Measurements from ENCODE around the gene TMA16. TPM values are rescaled to one million over a fixed set of nuclear protein-coding genes. Genes with fewer than 3 reads are reported as not detected.

The TMA16 gene
- total and polyA plus RNA-seq, 2 of the 8 experiments (the other 6 are each of a cell fraction or from before 2014, with no cell fraction given): 8.0 to 64.2 TPM

DNA sequence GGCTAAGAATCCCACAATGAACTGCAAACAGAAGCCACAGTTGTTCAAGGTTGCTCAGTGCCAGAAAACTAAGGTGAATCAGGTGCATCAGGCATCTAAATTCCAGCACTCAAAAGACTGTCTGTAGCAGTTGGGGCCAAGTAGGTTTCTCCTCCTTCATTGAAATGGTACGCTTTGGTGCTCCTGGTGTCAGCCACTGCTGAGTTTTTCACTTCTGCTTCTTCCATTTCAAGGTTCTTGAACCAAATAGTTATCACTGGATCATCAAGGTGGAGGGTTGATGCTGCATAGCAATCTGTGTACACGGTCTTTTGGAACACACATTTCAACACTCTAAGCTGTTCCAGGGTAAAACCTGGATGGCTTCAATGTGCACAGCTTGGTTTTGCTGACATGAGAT lies 74.4 kb downstream of the TMA16 start:
- H3K18ac ChIP-seq (ENCODE audit: extremely low read depth, low read length): no peak overlapping the region
- no peak overlapping the region for H3K14ac ChIP-seq (ENCODE audit: insufficient read length)
- no peak overlapping the region for H3K4ac ChIP-seq (replicated peaks; ENCODE audit: insufficient read length, low read depth, low read length)
- H4K5ac ChIP-seq (ENCODE audit: insufficient read length, low read depth, low read length): no peak overlapping the region
- no peak overlapping the region for H4K8ac ChIP-seq (ENCODE audit: extremely low read depth, insufficient read depth, low read length)
- FAIRE-seq: no peak
- peaks cover 0 to 5% (median 4%) of the 10 kb centered on the region in 4 experiments; a peak in 4 of 7 replicates for H3K4me1 ChIP-seq (replicated peaks in 1 of 4; ENCODE audit: control insufficient read depth in 3 of 4, insufficient read depth in 4 of 4, low read length in 3 of 4)
- ChIA-PET POLR2A (ENCODE audit: partially characterized antibody) (no interaction called here), CTCF (ENCODE audit: partially characterized antibody) (interaction anchor here (0.8 to 7.1 kb wide), 6 partner anchors 13 to 523 kb away, joined by 3 to 39 read pairs (median 4); no protein-coding TSS in a partner anchor)
- H3K27ac ChIP-seq (ENCODE audit: low read depth, low read length): no peak overlapping the region
- H3K27me3 ChIP-seq (replicated peaks in 1 of 4; ENCODE audit: control insufficient read depth in 3 of 4, extremely low read depth in 1 of 4, insufficient read depth in 3 of 4, low read length in 3 of 4): no peaks in the 10 kb centered on the region
- H2BK12ac ChIP-seq (ENCODE audit: low read depth, low read length): no peak overlapping the region
- no peaks in the 10 kb centered on the region; a peak in 1 of 8 replicates for H3K36me3 ChIP-seq (ENCODE audit: control insufficient read depth in 2 of 4, insufficient read depth in 4 of 4, low read length in 3 of 4)
- no peaks in the 10 kb centered on the region for H4K20me1 ChIP-seq (replicated peaks in 1 of 2; ENCODE audit: control insufficient read depth in 1 of 2, insufficient read depth in 2 of 2, low read length in 2 of 2)
- no peaks in the 10 kb centered on the region for H3K79me2 ChIP-seq (ENCODE audit: control insufficient read depth in 1 of 2, insufficient read depth in 2 of 2, low read length in 2 of 2)
- no peak overlapping the region for H2BK20ac ChIP-seq (ENCODE audit: low read length)
- no peak overlapping the region for H2AFZ ChIP-seq (ENCODE audit: low read length)
- H3K23ac ChIP-seq (ENCODE audit: insufficient read length): no peak overlapping the region
- H3K4me3 ChIP-seq (ENCODE audit: extremely low read depth in 1 of 4, insufficient read depth in 2 of 4, low read depth in 3 of 4, low read length in 4 of 4): no peak overlapping the region
- H3K23me2 ChIP-seq (ENCODE audit: low read depth, low read length): no peaks in the 10 kb centered on the region
- no peak overlapping the region for H3K4me2 ChIP-seq (ENCODE audit: insufficient read depth in 1 of 2, low read depth in 2 of 2, low read length in 2 of 2)
- H2BK120ac ChIP-seq (replicated peaks; ENCODE audit: low read depth, low read length): no peak overlapping the region
- no peak overlapping the region for H3K9ac ChIP-seq (replicated peaks in 1 of 4; ENCODE audit: extremely low read depth in 1 of 4, low read depth in 3 of 4, low read length in 3 of 4)
- no peak for DNase-seq (ENCODE audit: low read depth in 1 of 2, low spot score in 2 of 2)
- H3K79me1 ChIP-seq (ENCODE audit: low read depth, low read length): no peaks in the 10 kb centered on the region
- H3K9me3 ChIP-seq (ENCODE audit: insufficient read depth in 2 of 2, low read depth in 1 of 2, low read length in 1 of 2): no peaks in the 10 kb centered on the region
- H3K56ac ChIP-seq (replicated peaks; ENCODE audit: insufficient read length, low read depth, low read length): no peak overlapping the region
- 100% methylated on average over 2 of the region's 2 CpGs; no CpG with 5 or more reads in 1 of the 2 experiments for WGBS, 2 experiments (ENCODE audit: extremely low coverage in 1 of 2, insufficient coverage in 1 of 2, insufficient read length in 1 of 2, insufficient replicate concordance in 2 of 2, low coverage in 1 of 2, low lambda C conversion rate in 2 of 2, missing lambda C conversion rate in 1 of 2)
- no peak overlapping the region for H2AK5ac ChIP-seq (ENCODE audit: low read depth, low read length)
- no peak overlapping the region for H4K91ac ChIP-seq (replicated peaks; ENCODE audit: insufficient read length, low read length)
- no peak overlapping the region for H2BK5ac ChIP-seq (ENCODE audit: low read depth, low read length)
- no peak overlapping the region for H2BK15ac ChIP-seq (ENCODE audit: low read length)
- TF ChIP-seq NRF1 (IDR thresholded peaks at IDR 0.05; ENCODE audit: low read depth, low read length): no peak
- TF ChIP-seq CEBPB (IDR thresholded peaks at IDR 0.05; ENCODE audit: low read depth, low read length): no peak
- TF ChIP-seq MAX (IDR thresholded peaks at IDR 0.05): no peak
- no peak for TF ChIP-seq MAFK (IDR thresholded peaks at IDR 0.05; ENCODE audit: low read depth, low read length)
- TF ChIP-seq, protein P1, sequence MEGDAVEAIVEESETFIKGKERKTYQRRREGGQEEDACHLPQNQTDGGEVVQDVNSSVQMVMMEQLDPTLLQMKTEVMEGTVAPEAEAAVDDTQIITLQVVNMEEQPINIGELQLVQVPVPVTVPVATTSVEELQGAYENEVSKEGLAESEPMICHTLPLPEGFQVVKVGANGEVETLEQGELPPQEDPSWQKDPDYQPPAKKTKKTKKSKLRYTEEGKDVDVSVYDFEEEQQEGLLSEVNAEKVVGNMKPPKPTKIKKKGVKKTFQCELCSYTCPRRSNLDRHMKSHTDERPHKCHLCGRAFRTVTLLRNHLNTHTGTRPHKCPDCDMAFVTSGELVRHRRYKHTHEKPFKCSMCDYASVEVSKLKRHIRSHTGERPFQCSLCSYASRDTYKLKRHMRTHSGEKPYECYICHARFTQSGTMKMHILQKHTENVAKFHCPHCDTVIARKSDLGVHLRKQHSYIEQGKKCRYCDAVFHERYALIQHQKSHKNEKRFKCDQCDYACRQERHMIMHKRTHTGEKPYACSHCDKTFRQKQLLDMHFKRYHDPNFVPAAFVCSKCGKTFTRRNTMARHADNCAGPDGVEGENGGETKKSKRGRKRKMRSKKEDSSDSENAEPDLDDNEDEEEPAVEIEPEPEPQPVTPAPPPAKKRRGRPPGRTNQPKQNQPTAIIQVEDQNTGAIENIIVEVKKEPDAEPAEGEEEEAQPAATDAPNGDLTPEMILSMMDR (IDR thresholded peaks at IDR 0.05; ENCODE audit: control extremely low read depth in 1 of 3, insufficient read depth in 1 of 3, low read depth in 1 of 3, low read length in 3 of 3): no peak
- no peak for TF ChIP-seq EP300 (IDR thresholded peaks at IDR 0.05; ENCODE audit: borderline replicate concordance in 1 of 2, low read depth in 2 of 2, low read length in 2 of 2)
- TF ChIP-seq CHD2 (IDR thresholded peaks at IDR 0.05; ENCODE audit: low read length): no peak
- no peak for TF ChIP-seq EZH2 (IDR thresholded peaks at IDR 0.05; ENCODE audit: low read depth, low read length, severe bottlenecking)
- TF ChIP-seq SRF (IDR thresholded peaks at IDR 0.05; ENCODE audit: low read depth, low read length): no peak
- no peak for TF ChIP-seq ASH2L (IDR thresholded peaks at IDR 0.05; ENCODE audit: low read length)
- TF ChIP-seq JUND (IDR thresholded peaks at IDR 0.05; ENCODE audit: low read length): no peak
- no peak for TF ChIP-seq SIX5 (IDR thresholded peaks at IDR 0.05; ENCODE audit: low read depth, low read length)
